GM18861 (cell line): Measurements from ENCODE around the gene MAST4.

ENCODE experiments used
- ATAC-seq: cut with Tn5 transposase; IDR thresholded peaks from one replicate; pipeline ENCODE4 v1.9.1; 2021; ENCODE audit not compliant: unreplicated experiment

The MAST4 gene

GRCh38 chr5:66595756-66596635, at the start of gene MAST4:
Gene MAST4, plus strand, starts transcription at chr5:66596393. Its CDS starts 263 bp downstream, at chr5:66596656.
- ATAC-seq = peak; percentile 92

DNA sequence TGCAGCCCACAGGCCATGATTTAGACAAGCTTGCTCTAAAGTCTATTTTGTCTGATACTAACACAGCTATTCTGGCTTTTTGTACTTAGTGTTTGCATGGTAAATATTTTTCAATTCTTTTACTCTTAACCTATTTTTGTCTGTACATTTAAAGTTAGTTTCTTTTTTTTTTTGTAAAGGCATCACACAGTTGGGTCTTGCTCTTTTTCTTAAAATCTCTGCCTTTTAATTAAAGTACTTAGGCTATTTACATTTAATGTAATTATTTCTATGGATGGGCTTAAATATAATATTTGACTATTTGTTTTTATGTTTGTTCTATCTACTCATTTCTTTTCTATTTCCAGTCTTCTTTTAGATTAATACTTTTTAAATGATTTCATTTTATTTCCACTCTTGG, 49.7 kb upstream of the MAST4 start:
- no peak for ATAC-seq

GRCh38 chr5:66551338-66551737, 44.9 kb upstream of the MAST4 start:
- ATAC-seq = no peak

GRCh38 chr5:66551945-66552344, 44.2 kb upstream of the MAST4 start:
- ATAC-seq = no peak

GRCh38 chr5:66553368-66553912, 42.8 kb upstream of the MAST4 start:
- ATAC-seq = no peak

GRCh38 chr5:66553916-66554575, 42.1 kb upstream of the MAST4 start:
- peak; percentile 98 for ATAC-seq

DNA sequence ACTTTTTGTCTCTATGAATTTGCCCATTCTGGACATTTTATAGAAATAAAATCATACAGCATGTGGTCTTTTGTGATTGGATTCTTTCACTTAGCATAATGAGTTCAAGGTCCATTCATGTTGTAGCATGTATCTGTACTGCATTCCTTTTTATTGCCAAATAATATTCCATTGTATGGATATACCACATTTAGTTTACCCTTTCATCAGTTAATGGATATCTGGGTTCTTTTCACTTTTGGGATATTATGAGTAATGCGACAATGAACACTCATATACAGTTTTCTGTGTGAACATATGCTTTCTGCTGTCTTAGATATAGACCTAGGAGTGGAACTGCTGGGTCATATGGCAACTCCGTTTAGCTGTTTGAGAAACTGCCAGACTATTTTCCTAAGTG, 41.3 kb upstream of the MAST4 start:
- no peak for ATAC-seq

GRCh38 chr5:66558560-66558959, 37.6 kb upstream of the MAST4 start:
- no peak for ATAC-seq

DNA sequence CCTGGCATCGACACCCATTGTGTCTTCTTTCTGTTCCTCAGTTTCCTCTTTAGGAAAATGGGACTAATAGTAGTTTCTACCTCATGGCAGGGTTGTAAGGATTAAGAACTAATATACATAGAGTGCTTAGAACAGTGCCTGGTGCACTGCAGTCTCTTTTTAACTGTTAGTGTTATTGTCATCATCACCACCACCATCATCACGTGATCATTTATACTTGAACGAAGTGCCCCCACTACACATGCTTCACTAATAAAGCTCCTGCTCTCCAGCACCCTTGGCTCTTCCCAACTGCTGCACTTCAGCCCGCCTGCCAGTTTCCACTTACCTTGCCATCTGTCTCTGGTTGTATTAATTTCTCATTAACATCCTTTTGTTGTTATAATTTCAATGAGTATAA, 35.8 kb upstream of the MAST4 start:
- no peak for ATAC-seq

- ATAC-seq = no peak
These were observed 34.8 kb upstream of the MAST4 start for GRCh38 chr5:66561256-66561990.

GRCh38 chr5:66565878-66566277, 30.3 kb upstream of the MAST4 start:
- no peak for ATAC-seq

- ATAC-seq = no peak
These were observed 28.7 kb upstream of the MAST4 start for GRCh38 chr5:66567474-66567873.

- no peak for ATAC-seq
These were observed 26.0 kb upstream of the MAST4 start for GRCh38 chr5:66570201-66570600.

GRCh38 chr5:66573733-66574132, 22.5 kb upstream of the MAST4 start:
- no peak for ATAC-seq

DNA sequence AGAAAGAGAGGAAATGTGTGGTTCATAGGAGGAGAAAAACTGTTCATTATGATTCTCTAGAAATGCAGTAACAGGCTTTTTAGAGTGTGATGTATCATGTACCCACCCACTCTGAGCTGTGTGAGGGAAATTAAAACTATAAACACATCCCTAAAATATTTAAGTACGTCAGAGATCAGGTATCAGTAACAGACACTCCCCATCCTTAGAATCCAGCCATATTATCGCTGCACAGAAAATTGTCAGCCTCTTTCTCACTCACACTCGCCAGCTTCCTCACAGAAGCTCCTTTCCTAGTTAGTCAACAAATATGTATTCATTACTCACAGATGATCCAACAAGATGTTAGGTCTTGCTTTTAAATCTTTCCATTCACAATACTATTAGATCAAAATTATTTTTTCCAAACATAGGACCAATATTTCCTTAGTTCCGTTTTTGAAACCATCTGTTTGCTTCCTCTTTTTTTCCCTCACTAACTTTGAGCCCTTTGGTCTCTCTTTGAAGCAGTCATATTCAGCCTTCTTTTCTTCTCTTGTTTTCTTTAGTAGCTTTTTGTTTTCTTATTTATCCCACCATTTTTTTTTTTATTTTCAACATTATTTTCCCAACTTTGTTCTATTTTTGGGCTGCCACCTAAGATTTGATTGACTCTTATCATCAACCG, 13.6 kb upstream of the MAST4 start:
- ATAC-seq = no peak

DNA sequence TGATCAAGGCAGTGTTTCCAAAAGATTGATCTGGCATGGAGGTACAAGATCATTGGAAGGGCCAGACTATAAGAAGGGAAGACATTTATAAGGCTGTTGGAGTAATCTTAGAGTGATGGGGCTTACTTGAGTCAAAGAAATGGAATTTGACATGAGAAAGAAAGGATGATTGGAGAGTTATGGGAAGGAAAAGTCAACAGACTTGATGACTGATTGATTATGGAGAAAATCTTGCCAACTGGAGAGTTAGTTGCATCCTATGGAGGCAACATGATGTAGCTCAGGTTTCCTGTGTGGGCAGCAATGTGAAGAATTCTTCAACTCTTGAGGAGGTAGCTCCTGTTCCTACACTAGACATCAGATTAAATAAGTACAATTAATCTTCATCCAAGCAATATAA, 10.9 kb upstream of the MAST4 start:
- ATAC-seq = no peak

GRCh38 chr5:66587771-66588170, 8.4 kb upstream of the MAST4 start:
- ATAC-seq = no peak

- ATAC-seq = peak; percentile 15
These were observed 516 bp downstream of the MAST4 start for GRCh38 chr5:66596636-66597182.

- no peak for ATAC-seq
These were observed 1.1 kb downstream of the MAST4 start for GRCh38 chr5:66597183-66597757.

DNA sequence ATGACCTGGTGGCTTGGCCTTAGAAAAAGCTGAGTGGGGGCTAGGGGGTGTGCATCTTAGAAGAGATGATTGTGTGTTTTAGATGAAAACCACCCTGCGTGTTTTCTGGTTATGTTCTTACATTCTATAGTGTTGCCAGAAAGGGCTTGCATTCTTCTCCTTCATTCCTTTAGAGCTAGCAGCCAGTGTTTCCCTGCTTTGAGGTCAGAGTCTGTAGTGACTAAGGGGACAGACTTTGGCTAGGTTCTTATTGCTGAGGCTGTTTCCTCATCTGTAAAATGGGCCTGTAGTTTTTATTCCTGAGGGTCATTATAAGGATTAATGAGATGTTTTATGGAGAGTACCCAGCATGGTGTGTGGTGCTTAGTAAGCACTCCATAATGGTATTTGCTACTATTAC, 6.4 kb downstream of the MAST4 start:
- ATAC-seq = no peak
